Measurements from ENCODE around the gene B4GALT6.

The B4GALT6 gene

GRCh38 chr18:31722369-31722957 is 38.1 kb upstream of the B4GALT6 start:
- no peaks in the 10 kb centered on the region for H3K27me3 ChIP-seq (ENCODE audit: insufficient read depth, low read depth, severe bottlenecking)
- no peak overlapping the region for H3K27ac ChIP-seq
- H3K4me3 ChIP-seq (ENCODE audit: low read depth, low read length), result no peak overlapping the region
- no peaks in the 10 kb centered on the region for H3K36me3 ChIP-seq
- no peaks in the 10 kb centered on the region for H3K9me3 ChIP-seq (ENCODE audit: severe bottlenecking)
- peak; percentile 86 for TF ChIP-seq CTCF (IDR thresholded peaks at IDR 0.05; ENCODE audit: low read depth, low read length)
- peak; percentile 82 for DNase-seq

- H3K9me3 ChIP-seq (ENCODE audit: severe bottlenecking), result no peaks in the 10 kb centered on the region
- DNase-seq, result no peak
Measured at GRCh38 chr18:31721601-31722000, 37.2 kb upstream of the B4GALT6 start.

GRCh38 chr18:31720867-31721266 is 36.5 kb upstream of the B4GALT6 start:
- no peaks in the 10 kb centered on the region for H3K9me3 ChIP-seq (ENCODE audit: severe bottlenecking)
- TF ChIP-seq CTCF (IDR thresholded peaks at IDR 0.05; ENCODE audit: low read depth, low read length), result no peak
- H3K27ac ChIP-seq, result no peak overlapping the region
- H3K4me3 ChIP-seq (ENCODE audit: low read depth, low read length), result no peak overlapping the region
- H3K36me3 ChIP-seq, result no peaks in the 10 kb centered on the region
- H3K27me3 ChIP-seq (ENCODE audit: insufficient read depth, low read depth, severe bottlenecking), result no peaks in the 10 kb centered on the region
- DNase-seq, result no peak

More at GRCh38 chr18:31721601-31722000, 37.2 kb upstream of the B4GALT6 start:
- no peaks in the 10 kb centered on the region for H3K36me3 ChIP-seq
- H3K27ac ChIP-seq, result no peak overlapping the region
- TF ChIP-seq CTCF (IDR thresholded peaks at IDR 0.05; ENCODE audit: low read depth, low read length), result no peak
- no peaks in the 10 kb centered on the region for H3K27me3 ChIP-seq (ENCODE audit: insufficient read depth, low read depth, severe bottlenecking)
- H3K4me3 ChIP-seq (ENCODE audit: low read depth, low read length), result no peak overlapping the region

- TF ChIP-seq CTCF (IDR thresholded peaks at IDR 0.05; ENCODE audit: low read depth, low read length), result no peak
- H3K9me3 ChIP-seq (ENCODE audit: severe bottlenecking), result no peaks in the 10 kb centered on the region
- H3K27ac ChIP-seq, result no peak overlapping the region
- H3K27me3 ChIP-seq (ENCODE audit: insufficient read depth, low read depth, severe bottlenecking), result no peaks in the 10 kb centered on the region
- H3K4me3 ChIP-seq (ENCODE audit: low read depth, low read length), result no peak overlapping the region
- H3K36me3 ChIP-seq, result no peaks in the 10 kb centered on the region
- no peak for DNase-seq
Measured at GRCh38 chr18:31719363-31720006, 35.1 kb upstream of the B4GALT6 start.

GRCh38 chr18:31718386-31718785 is 34.0 kb upstream of the B4GALT6 start:
- Histone ChIP-seq H3K9me3 (ENCODE audit: severe bottlenecking) (no peaks in the 10 kb centered on the region), H3K27ac (no peak overlapping the region), H3K4me3 (ENCODE audit: low read depth, low read length) (no peak overlapping the region), H3K27me3 (ENCODE audit: insufficient read depth, low read depth, severe bottlenecking) (no peaks in the 10 kb centered on the region), H3K36me3 (no peaks in the 10 kb centered on the region)
- DNase-seq, result no peak
- TF ChIP-seq CTCF (IDR thresholded peaks at IDR 0.05; ENCODE audit: low read depth, low read length), result no peak

- H3K9me3 ChIP-seq (ENCODE audit: severe bottlenecking), result no peaks in the 10 kb centered on the region
- H3K27me3 ChIP-seq (ENCODE audit: insufficient read depth, low read depth, severe bottlenecking), result no peaks in the 10 kb centered on the region
- H3K27ac ChIP-seq, result no peak overlapping the region
- no peaks in the 10 kb centered on the region for H3K36me3 ChIP-seq
- no peak for TF ChIP-seq CTCF (IDR thresholded peaks at IDR 0.05; ENCODE audit: low read depth, low read length)
- DNase-seq, result no peak
- no peak overlapping the region for H3K4me3 ChIP-seq (ENCODE audit: low read depth, low read length)
Measured at GRCh38 chr18:31716362-31716761, 32.0 kb upstream of the B4GALT6 start.
